Esophagus muscularis mucosa (tissue), 4 donors: ENCODE data around the gene CD63. TPM values are rescaled to one million over a fixed set of nuclear protein-coding genes. Genes with fewer than 3 reads are reported as not detected.
A peak's percentile ranks its signal among the peaks of the same experiment; 100 is the strongest.

Experiments
- DNase-seq: peaks from one replicate; pipeline ENCODE4 v3.0.0-alpha.2; 2017; ENCODE audit errors: extremely low spot score
- H3K27ac ChIP-seq, 4 donors: fragments of 200-600 bp; sonication (generic); replicated peaks in 1 of 4; 1 replicate in 3 of 4; 2 replicates in 1 of 4; pipeline ENCODE4 v1.5.1; 2016 to 2019; ENCODE audit warnings: mild to moderate bottlenecking in 1 of 4
- H3K27me3 ChIP-seq, 4 donors: fragments of 200-600 bp; sonication (generic); one replicate each; pipeline versions ENCODE4 v1.5.1 to v1.6.0; 2016 to 2019
- H3K36me3 ChIP-seq, 4 donors: fragments of 200-600 bp; sonication (generic); one replicate each; pipeline ENCODE4 v1.5.1; 2016 to 2019
- H3K4me1 ChIP-seq, 4 donors: fragments of 200-600 bp; sonication (generic); one replicate each; pipeline ENCODE4 v1.5.1; 2016 to 2019
- H3K4me3 ChIP-seq, 4 donors: fragments of 200-600 bp; sonication (generic); 1 replicate in 2 of 4; 2 replicates in 2 of 4; pipeline ENCODE4 v1.5.1; 2016 to 2019; ENCODE audit warnings: mild to moderate bottlenecking in 4 of 4, moderate library complexity in 1 of 4
- H3K9me3 ChIP-seq, 4 donors: fragments of 200-600 bp; sonication (generic); 1 replicate in 3 of 4; 2 replicates in 1 of 4; pipeline ENCODE4 v1.5.1; 2016 to 2019
- EP300 ChIP-seq: sonication (generic); formaldehyde crosslinking; IDR thresholded peaks from one replicate; pipeline ENCODE4 v1.6.1; 2017; ENCODE audit warnings: antibody characterized with exemption
- POLR2A ChIP-seq: fragments of 450-650 bp; IDR thresholded peaks from one replicate; pipeline ENCODE4 v1.6.1; 2017; ENCODE audit warnings: antibody characterized with exemption, moderate library complexity, mild to moderate bottlenecking, low read depth
- POLR2AphosphoS5 ChIP-seq, 2 donors: sonication (generic); formaldehyde crosslinking; IDR thresholded peaks; one replicate each; pipeline ENCODE4 v1.6.1; 2017; ENCODE audit warnings: antibody characterized with exemption in 2 of 2
- WGBS: methylation state at CpG from one replicate; pipeline ENCODE4 v1.1.5; 2018; 5-methylcytosine and 5-hydroxymethylcytosine counted together
- intact Hi-C: fragments of 100-400 bp; cut with DNase I; formaldehyde crosslinking; loops from one replicate; pipeline ENCODE4 v1.15.1; 2023
- total RNA-seq, 4 donors: library from RNA; depleted of rRNA; stranded (reverse); fragments of >200 nt; gene quantifications; one replicate each; pipeline versions ENCODE4 v1.1.0 to v1.2.1, GENCODE V29; 2016
- TF ChIP-seq, protein P1 (sequence below), 3 experiments: fragments of 200-600 bp in 2 of 3; fragments of 450-650 bp in 1 of 3; sonication (generic) in 2 of 3; IDR thresholded peaks; one replicate each; pipeline ENCODE4 v1.5.1; 2017 to 2019; ENCODE audit warnings: antibody characterized with exemption in 3 of 3, mild to moderate bottlenecking in 2 of 3, moderate library complexity in 1 of 3

Gene CD63
- total RNA-seq, 4 donors from 2014 or later = 742 to 1,177 (median 845) TPM

DNA sequence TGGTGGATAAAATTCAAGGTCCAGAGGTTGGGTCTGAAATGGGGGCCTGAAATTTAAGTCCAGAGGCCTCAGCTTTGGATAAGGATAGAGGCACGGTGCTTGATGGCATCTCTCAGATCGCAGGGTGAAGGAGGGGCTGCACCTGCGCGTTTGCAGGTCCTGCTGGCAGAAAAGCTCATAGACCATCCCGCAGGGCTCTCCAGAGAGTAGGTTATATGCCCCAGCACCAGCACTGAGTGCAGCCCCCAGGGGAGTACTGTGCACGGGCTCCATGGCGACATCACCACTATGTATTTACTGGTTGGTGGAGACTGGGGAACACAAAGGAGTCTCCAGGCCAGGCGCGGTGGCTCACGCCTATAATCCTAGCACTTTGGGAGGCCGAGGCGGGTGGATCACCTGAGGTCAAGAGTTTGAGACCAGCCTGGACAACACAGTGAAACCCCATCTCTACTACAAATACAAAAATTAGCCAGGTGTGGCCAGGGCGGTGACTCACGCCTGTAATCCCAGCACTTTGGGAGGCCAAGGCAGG is 4.3 kb upstream of the CD63 start:
- Histone ChIP-seq H3K4me1 (peaks cover 23 to 43% (median 40%) of the 10 kb centered on the region in 4 donors), H3K27ac (peak overlapping the region in 1 of 4 donors; percentile 8), H3K4me3 (no peak overlapping the region), H3K9me3 (no peaks in the 10 kb centered on the region), H3K27me3 (no peaks in the 10 kb centered on the region), H3K36me3 (no peaks in the 10 kb centered on the region)
- TF ChIP-seq, protein P1, sequence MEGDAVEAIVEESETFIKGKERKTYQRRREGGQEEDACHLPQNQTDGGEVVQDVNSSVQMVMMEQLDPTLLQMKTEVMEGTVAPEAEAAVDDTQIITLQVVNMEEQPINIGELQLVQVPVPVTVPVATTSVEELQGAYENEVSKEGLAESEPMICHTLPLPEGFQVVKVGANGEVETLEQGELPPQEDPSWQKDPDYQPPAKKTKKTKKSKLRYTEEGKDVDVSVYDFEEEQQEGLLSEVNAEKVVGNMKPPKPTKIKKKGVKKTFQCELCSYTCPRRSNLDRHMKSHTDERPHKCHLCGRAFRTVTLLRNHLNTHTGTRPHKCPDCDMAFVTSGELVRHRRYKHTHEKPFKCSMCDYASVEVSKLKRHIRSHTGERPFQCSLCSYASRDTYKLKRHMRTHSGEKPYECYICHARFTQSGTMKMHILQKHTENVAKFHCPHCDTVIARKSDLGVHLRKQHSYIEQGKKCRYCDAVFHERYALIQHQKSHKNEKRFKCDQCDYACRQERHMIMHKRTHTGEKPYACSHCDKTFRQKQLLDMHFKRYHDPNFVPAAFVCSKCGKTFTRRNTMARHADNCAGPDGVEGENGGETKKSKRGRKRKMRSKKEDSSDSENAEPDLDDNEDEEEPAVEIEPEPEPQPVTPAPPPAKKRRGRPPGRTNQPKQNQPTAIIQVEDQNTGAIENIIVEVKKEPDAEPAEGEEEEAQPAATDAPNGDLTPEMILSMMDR (IDR thresholded peaks at IDR 0.05) = no peak
- TF ChIP-seq POLR2A = no peak
- TF ChIP-seq POLR2AphosphoS5 (IDR thresholded peaks at IDR 0.05) = no peak
- TF ChIP-seq EP300 = no peak
- DNase-seq = no peak
- WGBS = 88% methylated on average over 14 of the region's 14 CpGs
- intact Hi-C loops = no loop called here

DNA sequence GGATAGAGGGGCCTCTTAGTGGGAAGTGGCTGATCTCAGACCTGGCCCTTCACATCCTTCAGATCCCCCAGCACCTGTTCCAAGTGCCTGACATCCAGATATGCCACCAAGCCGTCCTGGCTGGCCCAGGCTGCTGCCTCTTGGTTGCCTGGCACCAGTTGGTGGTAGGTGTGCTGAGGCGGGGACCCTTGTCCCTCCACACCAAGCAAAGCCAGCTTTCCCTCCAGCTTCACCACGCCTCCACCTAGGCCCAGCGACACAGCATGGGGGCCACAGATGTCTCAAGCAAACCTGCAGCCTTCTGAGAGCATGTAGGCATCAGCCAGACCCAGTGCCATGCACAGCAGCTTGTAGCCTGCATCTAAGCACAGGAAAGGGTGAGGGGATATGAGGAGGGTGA is 3.5 kb upstream of the CD63 start:
- Histone ChIP-seq H3K9me3 (no peaks in the 10 kb centered on the region), H3K27ac (peak overlapping the region in 2 of 4 donors; percentile 20 to 99), H3K27me3 (no peaks in the 10 kb centered on the region), H3K36me3 (peaks cover 0 to 2% (median under 1%) of the 10 kb centered on the region in 4 donors), H3K4me1 (peaks cover 20 to 43% (median 37%) of the 10 kb centered on the region in 4 donors), H3K4me3 (no peak overlapping the region)
- intact Hi-C loops = no loop called here
- TF ChIP-seq POLR2AphosphoS5 (IDR thresholded peaks at IDR 0.05) (no peak), POLR2A (no peak), EP300 (no peak)
- TF ChIP-seq, protein P1 (IDR thresholded peaks at IDR 0.05) = no peak
- 100% methylated on average over 2 of the region's 4 CpGs for WGBS
- no peak for DNase-seq

DNA sequence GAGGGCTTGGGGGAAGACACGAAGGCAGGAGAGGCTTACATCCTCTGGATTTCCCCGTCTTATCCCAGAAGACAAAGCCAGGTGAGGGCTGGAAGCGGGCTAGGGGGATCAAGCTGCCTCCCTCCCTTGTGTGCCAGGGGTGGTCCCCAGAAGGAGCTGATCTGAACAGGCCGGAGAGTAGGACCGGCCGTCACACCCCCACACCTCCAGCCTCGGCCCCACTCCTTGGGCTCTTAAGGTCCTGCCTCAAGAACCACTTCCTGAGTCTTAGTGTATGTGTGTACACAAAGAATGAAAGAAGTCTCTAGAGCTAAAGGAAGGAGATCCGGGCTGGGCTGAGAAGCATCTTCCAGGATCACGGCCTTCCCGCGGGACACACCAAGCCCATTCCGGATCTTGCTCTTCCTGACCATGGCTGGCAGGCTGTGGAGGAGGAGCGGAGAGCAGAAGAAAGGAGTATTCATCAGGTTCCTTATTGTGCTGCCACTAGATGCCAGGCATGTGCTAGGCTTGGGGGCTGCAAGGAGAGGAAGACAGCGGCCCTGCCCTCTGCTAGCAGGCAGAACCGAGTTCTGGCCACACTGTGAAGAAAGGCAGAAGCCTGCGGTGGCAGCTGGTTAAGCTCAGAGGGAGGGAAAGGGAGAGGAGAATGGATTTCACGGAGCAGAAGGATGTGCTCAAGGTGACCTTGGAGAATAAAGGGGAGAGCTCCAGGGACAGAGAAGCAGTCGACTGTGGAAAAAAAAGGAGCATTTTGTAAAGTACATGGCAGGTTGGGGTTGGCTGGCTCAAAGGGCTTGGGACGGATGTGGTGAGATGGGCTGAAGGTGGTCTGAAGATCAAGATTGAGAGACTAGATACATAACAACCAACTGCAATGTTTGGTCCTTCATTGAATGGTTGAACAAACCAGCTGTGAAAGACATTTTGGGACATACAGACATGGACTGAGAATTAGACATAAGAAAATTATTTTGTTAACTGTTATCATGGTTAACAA is 1.3 kb upstream of the CD63 start:
- peak in 1 of 2 donors; percentile 24 for TF ChIP-seq POLR2AphosphoS5 (IDR thresholded peaks at IDR 0.05)
- no peak for TF ChIP-seq EP300
- TF ChIP-seq, protein P1 (IDR thresholded peaks at IDR 0.05) = peak in 1 of 3 experiments; percentile 8
- no peak for DNase-seq
- H3K4me1 ChIP-seq = peaks cover 35 to 59% (median 53%) of the 10 kb centered on the region in 4 donors

DNA sequence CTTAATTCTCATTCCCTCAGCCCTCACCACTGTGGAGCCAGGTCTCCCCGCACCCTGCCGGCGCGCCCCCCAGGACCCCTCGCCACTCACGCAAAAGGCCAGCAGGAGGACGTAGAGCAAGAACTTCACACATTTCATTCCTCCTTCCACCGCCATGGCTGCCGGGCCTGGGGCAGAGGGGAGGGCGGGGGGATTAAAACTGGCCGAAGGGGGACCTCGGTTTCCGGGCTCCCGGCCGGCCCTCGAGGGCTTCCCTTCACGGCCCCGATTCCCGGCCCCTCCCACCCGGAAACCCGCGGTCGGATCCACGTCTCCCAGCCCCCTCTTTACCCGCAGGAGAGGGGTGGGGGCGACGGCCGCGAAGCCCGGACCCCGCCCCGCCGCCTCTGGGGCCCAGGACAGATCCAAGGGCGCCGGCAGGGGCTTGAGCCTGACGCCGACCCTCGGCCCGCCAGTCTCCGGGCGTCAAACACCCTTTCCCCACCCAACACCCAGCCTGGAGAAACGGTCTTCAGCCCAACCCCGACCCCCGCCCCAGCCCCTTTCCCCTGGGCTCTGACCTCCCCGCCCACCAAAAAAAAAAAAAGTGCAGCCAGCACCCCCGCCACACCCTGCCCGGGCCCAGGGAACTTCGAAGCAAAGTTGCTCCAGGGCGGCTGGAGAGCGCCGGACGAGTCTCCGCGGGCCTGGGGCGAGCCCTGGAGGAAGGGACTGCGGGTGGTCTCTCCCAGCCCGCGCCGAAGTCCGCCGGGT is 447 bp downstream of the CD63 start:
- DNase-seq = no peak
- Histone ChIP-seq H3K27me3 (no peaks in the 10 kb centered on the region), H3K36me3 (peaks cover 17 to 42% (median 36%) of the 10 kb centered on the region in 4 donors), H3K27ac (peak overlapping the region; percentile 89 to 100 (median 98)), H3K4me3 (peak overlapping the region; percentile 73 to 98 (median 81)), H3K4me1 (peaks cover 52 to 77% (median 70%) of the 10 kb centered on the region in 4 donors), H3K9me3 (no peaks in the 10 kb centered on the region)
- 0% methylated on average over 5 of the region's 61 CpGs for WGBS
- TF ChIP-seq POLR2A (no peak), EP300 (no peak), POLR2AphosphoS5 (IDR thresholded peaks at IDR 0.05) (no peak)
- TF ChIP-seq, protein P1 (IDR thresholded peaks at IDR 0.05) = no peak
- intact Hi-C loops = no loop called here

More for the DNA sequence above, 1.3 kb upstream of the CD63 start:
- Histone ChIP-seq H3K36me3 (peaks cover 12 to 24% (median 20%) of the 10 kb centered on the region in 4 donors), H3K27me3 (no peaks in the 10 kb centered on the region), H3K9me3 (no peaks in the 10 kb centered on the region), H3K4me3 (peak overlapping the region; percentile 73 to 98 (median 81)), H3K27ac (peak overlapping the region; percentile 89 to 100 (median 98))
- whole genome bisulfite sequencing = 1% methylated on average over 18 of the region's 19 CpGs
- intact Hi-C loops = no loop called here
